HG03521 (cell line): Measurements from ENCODE around the gene FBXO24.
A peak's percentile ranks its signal among the peaks of the same experiment; 100 is the strongest.

Experiments
- ATAC-seq: cut with Tn5 transposase; IDR thresholded peaks from one replicate; pipeline ENCODE4 v1.9.1; 2021; ENCODE audit warnings: mild to moderate bottlenecking, moderate library complexity; ENCODE audit not compliant: unreplicated experiment

FBXO24 gene

GRCh38 chr7:100573691-100574361 lies 12.3 kb upstream of the FBXO24 start, which contains the start of gene SAP25:
TSS of gene SAP25 (minus strand) at chr7:100573900. CDS start at chr7:100573742, 158 bp downstream.
- ATAC-seq, result no peak

GRCh38 chr7:100574362-100575205 lies 11.5 kb upstream of the FBXO24 start:
- ATAC-seq, result no peak

- no peak for ATAC-seq
These were observed 10.9 kb upstream of the FBXO24 start for GRCh38 chr7:100575206-100575631.

GRCh38 chr7:100575746-100576383 lies 10.3 kb upstream of the FBXO24 start:
- no peak for ATAC-seq

GRCh38 chr7:100576384-100576993 lies 9.6 kb upstream of the FBXO24 start:
- ATAC-seq, result no peak

GRCh38 chr7:100577103-100577502 lies 9.0 kb upstream of the FBXO24 start:
- no peak for ATAC-seq

GRCh38 chr7:100577507-100577906 lies 8.6 kb upstream of the FBXO24 start:
- ATAC-seq, result no peak

- ATAC-seq, result no peak
These were observed 7.6 kb upstream of the FBXO24 start for GRCh38 chr7:100578246-100579183.

- ATAC-seq, result no peak
These were observed 5.5 kb upstream of the FBXO24 start for GRCh38 chr7:100580466-100581283.

GRCh38 chr7:100582041-100582579 lies 4.0 kb upstream of the FBXO24 start:
- no peak for ATAC-seq

GRCh38 chr7:100582650-100583049 lies 3.5 kb upstream of the FBXO24 start:
- ATAC-seq, result no peak

GRCh38 chr7:100583132-100584053 lies 2.7 kb upstream of the FBXO24 start:
- no peak for ATAC-seq

GRCh38 chr7:100584054-100584682 lies 2.0 kb upstream of the FBXO24 start:
- no peak for ATAC-seq

- no peak for ATAC-seq
These were observed 1.2 kb upstream of the FBXO24 start for GRCh38 chr7:100584683-100585510.

- ATAC-seq, result peak; percentile 16
These were observed 440 bp upstream of the FBXO24 start, which contains the start of gene LRCH4 for GRCh38 chr7:100585511-100586265. TSS of gene LRCH4 (minus strand) at chr7:100586129. CDS start at chr7:100586100, 29 bp downstream.

- no peak for ATAC-seq
These were observed 2.3 kb downstream of the FBXO24 start for GRCh38 chr7:100588438-100588837.
